HG02588 (cell line): ENCODE measurements around the gene YWHAH.
A peak's percentile ranks its signal among the peaks of the same experiment; 100 is the strongest.

Source experiments
- ATAC-seq: cut with Tn5 transposase; IDR thresholded peaks from one replicate; pipeline ENCODE4 v1.9.1; 2021; ENCODE audit warnings: mild to moderate bottlenecking, moderate library complexity; ENCODE audit not compliant: unreplicated experiment

YWHAH gene

DNA sequence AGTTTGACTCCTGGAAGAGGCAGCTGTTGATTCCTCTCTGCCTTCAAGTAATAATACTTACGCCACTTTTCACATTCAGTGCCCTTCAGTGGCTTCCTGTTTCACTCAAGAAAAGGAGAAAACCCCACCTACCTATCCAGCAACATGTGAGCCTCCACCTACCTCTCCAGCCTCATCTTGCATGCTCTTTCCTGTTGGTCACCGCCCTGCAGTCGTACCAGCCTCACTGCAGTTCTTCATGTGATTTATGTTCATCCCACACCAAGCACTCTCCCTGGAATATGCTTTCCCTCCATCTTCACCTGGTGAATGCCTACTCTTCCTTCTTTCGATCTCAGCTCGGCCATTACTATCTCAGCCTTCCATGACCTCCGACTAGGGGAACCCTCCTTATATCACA is 21.8 kb upstream of the YWHAH start:
- no peak for ATAC-seq

DNA sequence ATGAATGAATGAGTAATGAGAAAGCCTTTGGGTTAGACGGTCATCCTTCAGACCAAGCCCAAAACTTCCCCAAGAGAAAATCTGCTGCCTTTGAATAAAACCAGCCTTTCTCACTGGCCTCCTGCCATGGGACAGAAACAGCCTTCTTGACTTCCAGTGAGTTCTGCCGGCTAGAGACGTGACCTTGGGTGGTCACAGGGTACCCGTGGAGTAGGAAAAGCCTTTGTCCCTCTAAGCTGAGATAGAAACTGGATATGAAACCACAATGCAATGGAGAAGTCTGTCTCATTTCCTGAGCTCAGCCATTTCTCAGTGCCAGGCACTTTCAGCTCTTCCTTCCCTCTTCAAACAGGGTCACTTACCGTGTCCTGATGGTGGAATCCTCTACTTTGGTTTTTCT is 21.2 kb upstream of the YWHAH start:
- no peak for ATAC-seq

DNA sequence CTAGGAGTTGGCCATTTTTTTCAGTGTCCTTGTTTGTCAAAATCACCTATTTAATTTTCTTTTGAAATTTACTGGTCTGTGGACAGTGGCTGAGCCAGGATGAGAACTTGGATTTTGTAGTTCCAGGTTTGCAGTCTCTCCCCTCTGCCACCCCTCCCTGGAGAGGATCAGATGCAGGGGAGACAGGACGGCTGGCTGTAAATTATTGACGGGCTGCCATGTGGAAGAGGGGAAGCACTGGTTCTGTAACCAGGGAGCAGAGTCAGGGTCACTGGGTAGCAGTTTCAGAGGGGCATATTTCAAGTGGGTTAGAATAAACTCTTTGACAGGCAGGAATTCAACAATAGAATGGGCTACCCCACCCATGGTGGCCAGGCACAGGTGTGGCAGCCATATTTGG is 20.6 kb upstream of the YWHAH start:
- no peak for ATAC-seq

DNA sequence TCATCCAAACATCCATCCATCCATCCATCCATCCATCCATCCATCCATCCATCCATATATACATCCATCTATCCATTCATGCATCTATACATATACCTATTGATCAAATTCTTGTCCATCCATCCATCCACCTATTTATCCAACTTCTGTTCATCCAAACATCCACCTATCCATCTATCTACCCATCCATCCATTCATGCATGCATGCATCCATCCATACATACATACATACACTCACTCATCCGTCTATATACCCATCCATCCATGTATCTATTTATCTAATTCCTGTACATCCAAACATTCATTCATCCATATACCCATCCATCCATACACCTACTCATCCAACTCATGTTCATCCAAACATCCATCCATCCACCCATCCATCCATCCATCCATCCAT is 19.3 kb upstream of the YWHAH start:
- no peak for ATAC-seq

DNA sequence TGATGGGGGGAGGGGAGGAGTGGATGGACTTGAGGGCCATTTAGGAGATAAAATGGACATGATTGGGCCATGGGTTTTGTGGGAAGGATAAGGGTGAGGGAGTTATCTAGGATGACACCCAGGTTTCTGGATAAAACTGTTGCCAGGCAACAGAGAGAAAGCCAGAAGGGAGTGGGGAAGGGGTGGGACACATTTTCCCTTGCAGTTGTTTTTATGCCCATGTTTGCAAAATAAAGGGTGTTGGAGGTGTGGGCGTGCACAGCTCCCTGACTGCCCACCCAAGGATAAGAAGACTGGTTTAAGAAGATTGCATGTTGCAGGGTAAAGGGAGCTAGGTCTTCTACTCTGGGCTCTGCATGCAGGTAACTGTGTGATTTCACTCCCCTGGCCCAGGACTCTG is 18.3 kb upstream of the YWHAH start:
- ATAC-seq: no peak

DNA sequence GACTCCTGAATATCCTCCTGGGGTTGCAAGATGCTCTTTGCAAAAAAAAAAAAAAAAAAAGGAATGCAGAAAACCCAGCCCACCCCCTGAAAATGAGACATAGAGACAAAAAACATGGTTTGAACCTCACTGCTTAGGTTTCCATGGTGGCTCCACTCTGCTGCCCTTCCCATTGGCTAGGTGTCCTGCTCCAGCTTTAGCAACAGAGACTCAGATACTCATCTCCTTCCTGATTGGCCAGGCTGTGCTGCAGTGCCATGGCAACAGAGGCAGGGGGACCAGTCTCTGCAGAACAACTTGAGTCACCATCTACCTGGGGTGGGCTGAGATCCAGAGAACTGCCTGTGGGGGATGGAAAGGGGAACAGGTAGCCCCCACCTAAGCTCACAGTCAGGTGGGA is 17.4 kb upstream of the YWHAH start:
- no peak for ATAC-seq

DNA sequence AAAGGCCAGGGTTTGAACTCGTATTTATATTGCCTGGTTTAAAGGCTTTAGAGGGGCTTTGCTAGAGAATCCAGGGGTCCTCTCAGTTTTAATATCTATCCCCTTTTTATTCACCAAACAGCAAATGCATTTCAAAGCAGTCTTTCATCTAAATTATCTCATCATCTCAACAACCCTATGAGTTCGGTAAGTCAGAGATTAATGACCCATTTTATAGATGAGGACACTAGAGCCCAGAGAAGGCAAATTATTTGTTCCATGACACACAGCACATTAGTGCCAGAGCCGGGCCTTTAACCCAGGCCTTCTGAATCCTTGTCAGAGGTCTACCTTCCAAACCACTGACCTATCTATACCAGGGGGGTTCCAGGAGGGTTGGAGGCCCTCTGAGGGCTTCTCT is 16.8 kb upstream of the YWHAH start:
- no peak for ATAC-seq

DNA sequence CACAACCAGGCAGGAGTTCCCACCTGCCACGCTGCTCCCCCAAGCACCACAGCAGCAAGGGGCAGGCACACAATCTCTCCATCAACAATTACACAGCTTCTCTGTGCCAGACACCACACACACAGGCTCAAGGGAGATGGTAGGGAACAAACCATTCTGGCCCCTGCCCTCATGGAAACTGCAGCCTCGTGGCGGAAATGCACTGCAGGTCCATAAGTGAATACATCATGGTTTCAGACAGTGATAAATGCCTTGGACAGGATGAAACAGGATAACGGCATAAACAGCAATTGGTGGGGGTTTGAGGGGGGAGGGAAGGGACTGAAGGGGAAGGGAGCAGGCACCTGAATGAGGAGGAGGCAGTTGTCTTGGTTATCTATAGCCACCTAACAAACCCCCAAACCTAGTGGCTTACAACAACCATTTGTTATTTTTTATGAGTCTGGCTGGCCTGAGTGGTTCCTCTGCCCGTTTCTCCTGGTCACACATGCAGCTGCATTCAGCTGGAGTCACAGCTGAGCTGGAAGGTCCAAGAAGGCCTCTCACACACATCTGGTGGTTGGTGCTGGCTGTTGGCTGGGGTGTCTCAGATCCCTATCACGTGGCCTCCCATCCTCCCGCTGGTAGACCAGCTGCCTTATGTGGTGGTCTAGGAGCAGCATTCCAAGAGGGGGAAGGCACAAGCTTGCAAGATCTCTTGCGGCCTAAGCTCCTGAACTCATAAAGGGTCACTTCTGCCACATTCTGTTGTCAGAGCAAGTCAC is 15.0 kb upstream of the YWHAH start:
- ATAC-seq: no peak

DNA sequence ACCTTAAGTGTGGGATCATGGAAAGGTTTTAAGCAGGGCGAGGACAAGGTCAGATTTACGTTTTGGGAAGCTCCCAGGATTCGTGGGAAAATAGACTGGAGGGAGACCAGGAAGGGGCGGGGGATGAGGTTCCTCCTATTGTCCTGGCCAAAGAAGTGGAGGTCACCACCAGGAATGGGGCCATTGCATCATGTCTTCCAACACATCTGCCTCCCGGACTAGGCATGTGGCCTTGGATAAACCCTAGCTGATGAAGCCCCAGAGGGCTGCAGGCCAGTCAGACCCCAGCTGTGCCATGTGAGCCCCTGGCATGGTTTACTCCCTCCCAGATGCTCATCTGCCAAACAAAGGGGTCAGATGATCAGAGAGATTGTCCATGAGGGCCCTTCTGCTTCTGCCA is 11.5 kb upstream of the YWHAH start:
- no peak for ATAC-seq

DNA sequence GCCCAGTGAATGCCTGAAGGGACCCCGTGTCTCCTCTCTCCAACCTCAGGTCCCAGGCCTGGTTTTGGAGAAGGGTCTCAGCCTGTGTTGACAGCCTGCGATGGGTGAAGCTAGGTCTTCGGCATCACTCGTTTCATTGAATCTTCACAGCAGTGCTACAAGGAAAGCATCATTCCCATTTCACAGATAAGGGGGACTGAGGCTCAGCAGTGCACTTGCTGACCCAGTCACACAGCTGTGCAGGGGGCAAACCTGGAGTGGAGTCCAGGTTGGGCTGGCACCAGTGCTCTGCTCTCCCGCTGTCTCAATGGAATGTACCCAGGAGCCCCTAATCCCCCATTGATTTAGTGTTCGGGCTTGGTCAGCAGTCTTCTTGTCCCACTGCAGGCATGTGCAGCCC is 10.9 kb upstream of the YWHAH start:
- no peak for ATAC-seq

DNA sequence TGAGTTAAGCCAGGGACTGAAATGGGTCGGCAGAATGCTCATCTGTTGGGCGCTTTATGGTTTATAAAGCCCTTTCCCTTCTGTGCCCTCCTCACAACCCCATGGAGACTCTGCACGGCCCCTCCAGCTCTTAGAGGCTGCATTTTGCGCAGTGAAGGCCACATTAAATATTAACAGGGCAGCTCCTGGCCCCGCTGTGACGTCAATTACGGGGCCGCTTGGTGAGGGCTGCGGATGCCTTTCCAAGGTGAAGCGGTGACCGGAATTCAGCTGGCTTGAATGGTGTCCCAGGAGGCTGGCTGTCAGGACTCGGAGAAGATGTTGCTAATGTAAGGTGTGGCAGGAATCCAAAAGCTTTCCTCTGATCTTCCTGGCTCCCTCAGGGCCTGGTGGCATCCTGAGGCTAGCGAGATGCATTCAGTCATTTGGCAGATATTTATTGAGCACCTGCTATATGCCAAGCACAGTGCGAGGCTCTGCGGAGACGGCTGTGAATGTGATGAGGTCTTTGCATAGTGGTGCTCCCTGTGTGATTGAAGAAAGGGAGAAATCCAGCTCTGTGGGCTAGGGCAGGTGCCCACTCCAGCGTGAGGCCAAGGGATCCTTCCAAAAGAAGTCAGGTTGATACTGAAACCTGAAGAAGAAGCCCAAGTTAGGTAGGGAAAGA is 10.4 kb upstream of the YWHAH start:
- no peak for ATAC-seq

DNA sequence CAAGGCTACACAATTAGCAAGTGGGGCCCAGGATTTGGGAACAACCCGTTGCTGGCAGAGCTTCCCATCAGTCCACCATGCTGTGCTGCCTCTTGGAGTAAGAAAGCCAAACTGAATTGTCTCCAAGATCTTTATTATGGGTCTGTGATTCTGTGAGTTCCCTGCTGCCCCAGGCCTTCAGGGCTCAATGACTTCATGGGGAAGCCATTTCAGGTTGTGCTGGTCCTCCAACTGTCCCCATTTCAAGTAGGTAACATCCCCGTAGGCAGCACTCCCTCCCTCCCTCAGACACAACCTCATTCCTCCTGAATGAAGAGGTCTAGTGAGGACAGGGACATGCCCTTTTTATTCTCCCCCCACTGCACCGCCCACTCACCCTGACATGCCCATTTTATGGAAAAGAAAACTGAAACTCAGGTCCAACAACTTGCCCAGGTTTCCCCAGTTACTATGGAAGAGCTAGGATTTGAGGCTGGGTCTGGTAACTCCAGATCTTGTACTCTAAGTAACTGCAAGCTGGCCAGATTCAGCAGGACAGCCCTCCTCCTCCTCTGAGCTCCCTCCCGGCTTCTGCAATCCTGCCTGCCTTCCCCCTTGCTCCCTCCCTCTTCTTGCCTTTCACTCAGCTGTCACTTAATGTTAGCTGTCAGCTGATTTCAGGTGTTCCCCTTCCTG is 8.2 kb upstream of the YWHAH start:
- no peak for ATAC-seq

DNA sequence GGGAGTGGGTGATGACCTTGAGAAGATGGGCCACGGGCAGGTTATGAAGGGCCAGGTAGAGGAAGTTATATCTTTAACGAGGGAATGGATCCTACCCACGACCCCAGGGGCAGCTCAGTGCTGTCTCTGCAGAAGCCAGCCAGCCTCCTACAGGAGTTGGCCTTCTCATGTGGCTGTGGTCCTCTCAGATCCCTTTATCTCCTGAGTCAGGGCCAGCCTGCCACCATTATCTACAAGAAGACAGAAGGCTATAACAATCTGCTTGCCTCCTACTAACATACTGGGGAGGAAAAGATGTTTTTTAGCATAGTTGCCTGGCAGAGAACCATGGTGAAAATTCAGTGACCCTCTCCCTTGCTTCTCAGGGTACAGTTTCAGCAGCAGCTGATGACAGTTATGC is 7.0 kb upstream of the YWHAH start:
- ATAC-seq: no peak

DNA sequence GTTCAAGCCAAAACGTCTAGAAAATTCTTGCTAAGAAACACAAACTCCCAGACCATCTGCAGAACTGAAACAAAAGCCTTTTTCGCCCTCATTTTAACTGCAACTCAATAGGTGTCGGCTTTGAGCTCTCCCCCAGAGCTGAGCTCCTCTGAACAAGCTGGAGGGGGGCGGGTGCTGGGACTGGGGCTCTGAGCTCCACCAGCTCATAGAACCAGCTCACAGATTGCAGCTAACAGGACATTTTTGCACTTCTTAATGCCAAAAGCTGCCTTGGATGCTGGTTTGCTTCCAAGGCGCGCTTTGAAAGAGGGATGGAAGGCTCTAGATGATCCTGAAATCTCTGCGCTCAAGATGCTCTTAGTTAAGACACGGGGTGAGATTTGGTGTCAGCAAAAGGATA is 6.0 kb upstream of the YWHAH start:
- no peak for ATAC-seq

DNA sequence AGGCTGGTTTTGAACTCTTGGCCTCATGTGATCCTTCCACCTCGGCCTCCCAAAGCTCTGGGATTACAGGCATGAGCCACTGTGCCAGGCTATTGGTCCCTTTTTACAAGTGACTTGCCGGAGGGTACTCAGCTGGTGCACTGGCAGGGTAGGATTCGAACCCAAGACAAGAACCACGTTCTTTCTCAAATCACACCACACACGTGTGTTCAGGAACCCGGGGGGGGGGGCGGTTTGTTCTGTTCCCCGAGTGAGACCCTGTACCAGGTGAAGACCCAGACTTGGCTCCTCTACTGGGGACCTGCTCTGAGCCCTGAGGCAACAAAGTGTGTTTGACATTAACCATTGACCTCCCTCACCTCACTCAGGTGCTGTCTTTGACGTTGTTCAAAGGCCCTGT is 3.8 kb upstream of the YWHAH start:
- ATAC-seq: no peak

DNA sequence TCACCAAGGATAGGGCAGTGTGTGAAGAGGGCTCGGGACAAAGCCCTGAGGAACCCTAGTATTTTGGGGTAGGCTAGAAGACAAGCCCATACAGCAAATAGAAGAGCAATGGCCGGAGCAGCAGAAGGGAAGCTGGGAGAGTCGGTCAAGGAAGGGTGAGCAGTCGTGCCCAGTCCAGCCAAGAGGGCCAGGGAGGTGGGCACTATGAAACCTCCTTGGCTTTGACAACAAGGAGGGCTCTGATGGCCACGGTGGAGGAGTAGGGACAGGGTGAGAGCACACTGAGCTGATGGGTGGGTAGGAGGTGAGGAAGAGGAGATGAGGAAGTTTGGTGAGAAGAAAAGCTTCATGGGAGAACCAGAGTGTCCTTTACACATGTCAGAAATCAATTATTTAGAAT is 2.2 kb upstream of the YWHAH start:
- no peak for ATAC-seq

DNA sequence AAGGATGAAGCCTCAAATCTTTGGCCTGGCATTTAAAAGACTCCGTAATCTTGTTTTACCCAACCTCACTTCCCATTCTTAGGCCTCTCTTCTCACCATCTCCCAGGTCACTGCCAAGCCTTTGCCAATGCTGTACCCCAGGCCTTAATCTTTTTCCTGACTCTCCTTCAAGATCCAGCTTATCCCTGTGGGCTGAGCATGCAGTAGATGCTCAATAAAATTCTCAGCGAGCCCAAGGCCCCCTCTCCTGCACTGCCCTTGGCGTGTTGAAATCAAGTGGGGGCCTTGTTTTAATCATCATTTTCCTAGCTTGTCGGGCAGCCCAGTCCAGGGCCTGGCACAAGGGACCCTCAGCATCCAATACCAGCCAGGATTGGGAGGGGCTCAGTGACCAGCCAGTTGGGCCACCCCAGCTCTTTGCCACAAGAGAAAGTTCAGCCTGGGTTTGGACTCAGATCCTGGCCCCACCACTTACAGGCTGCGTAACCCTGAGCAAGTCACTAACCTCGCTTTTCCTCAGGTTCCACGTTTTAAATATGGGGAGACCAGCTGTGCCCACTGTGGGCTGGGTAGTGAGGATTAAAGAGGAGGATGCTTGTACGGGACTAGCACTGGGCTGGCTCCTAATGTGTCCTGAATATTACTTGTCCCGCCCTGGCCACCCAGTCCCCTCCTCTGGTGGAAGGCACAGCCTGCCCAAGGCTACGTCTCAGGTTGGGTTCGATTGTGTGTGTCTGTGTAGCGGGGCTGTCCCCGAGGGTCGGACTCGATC is 943 bp upstream of the YWHAH start:
- ATAC-seq: no peak

DNA sequence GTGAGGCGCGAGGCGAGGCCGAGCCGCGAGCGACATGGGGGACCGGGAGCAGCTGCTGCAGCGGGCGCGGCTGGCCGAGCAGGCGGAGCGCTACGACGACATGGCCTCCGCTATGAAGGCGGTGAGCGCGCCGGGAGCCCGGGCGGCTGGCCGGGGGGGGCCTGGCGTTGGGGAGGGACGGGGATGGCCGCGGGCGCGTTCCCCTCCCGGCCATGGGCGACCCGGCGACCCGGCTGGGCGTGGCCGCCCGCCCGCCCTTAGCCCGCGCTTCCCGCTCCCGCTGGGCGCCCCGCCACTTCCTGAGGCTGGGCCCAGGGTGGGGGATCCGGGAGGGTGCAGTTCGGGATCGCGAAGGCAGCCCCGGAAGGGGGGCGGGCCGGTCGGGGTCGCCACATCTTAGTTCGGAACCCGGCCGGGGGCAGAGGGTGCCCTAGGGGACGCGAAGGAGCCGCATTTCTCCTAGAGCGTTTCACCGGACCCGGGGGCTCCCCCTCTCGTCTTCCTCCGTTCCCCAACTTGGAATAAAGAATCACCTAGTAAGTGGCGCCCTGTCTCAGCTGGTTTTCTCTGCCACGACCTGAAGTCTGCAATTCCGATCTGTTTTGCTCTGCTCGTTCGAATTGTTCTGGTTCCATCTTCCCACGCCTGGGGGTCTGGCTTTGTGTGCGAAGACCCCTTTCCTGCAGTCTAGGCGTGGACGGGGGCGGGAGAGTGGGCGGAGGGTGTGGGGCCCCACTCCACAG is 536 bp downstream of the YWHAH start:
- ATAC-seq: peak; percentile 25

DNA sequence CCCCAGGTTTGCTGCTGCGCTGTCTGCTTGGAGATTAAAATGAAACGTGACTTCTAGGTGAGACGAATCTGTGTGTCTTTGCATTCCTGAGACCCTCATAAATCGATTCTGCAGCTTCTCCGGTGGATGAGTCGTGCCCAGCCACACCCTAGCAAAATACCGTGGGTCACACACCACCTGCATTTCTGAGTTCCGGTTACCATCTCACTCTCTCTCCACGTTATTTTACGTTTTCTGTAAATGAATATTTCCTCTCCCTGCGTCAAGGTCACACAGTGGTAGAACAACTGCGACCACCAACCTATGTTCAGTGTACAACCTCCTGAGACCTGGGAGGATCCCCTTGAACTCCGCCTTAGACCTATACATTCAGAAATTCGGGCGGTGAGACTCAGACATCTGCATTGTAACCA is 1.1 kb downstream of the YWHAH start:
- ATAC-seq: no peak

DNA sequence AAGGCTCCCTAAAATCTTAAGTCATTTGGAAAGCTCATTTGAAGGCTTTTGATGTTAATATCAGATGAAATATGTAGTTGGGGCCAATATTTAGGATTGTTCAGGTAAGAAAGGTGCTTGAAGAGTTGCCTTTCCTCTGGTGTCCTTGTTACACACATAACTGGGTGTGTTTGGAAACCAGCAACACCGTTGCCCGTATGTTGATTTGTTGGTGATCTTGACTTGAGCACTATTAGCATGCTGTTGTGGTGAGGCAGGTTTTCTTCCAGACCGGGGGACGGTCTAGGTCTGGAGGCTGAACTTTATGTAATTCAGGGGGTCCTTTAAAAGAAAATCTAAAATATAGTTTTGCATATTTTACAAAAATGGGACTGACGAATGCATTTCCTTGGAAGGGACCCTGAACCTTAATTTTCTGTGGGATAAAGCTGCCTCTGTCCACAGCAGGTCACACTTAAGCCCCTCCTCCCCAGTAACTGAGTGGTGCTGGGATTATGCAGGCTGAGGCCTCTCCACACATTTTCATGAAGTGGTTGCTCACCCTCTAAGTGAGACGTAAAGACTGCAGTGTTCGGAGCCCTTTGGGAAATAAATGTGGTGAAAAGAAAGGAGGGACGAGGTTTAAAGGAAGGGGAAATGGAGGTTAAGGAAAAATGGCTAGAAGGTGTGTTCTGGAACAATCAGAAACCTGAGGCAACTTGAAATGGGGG is 1.8 kb downstream of the YWHAH start:
- no peak for ATAC-seq
